Astrocyte (in vitro differentiated cells and primary cell): ENCODE data around the gene CELF4.

Experiments
- CTCF ChIP-seq: IDR thresholded peaks from 2 replicates; pipeline ENCODE4 v1.5.1; 2011; ENCODE audit warnings: low read depth, mild to moderate bottlenecking, inconsistent platforms, low read length, moderate library complexity; ENCODE audit not compliant: insufficient read depth
- EZH2 ChIP-seq: IDR thresholded peaks from 2 replicates; pipeline ENCODE4 v1.6.1; 2012; ENCODE audit warnings: mild to moderate bottlenecking, low read length, inconsistent platforms; ENCODE audit not compliant: insufficient read depth

GRCh38 chr18:37442477-37442876 is 123.1 kb downstream of the CELF4 start:
- TF ChIP-seq CTCF: no peak
- TF ChIP-seq EZH2: no peak
